HL-60/S4 treated with phorbol 12-myristate 13-acetate at 8.2 ng/mL for 4 days and 3 days (cell line): ENCODE data around the gene GNPDA1.

Source experiments
- in situ Hi-C: fragments of 300-500 bp; cut with MboI; formaldehyde crosslinking; loops from 2 replicates; pipeline ENCODE4 v1.15.0; 2022; ENCODE audit warnings: low sequenced_read_pairs

GNPDA1 gene

DNA sequence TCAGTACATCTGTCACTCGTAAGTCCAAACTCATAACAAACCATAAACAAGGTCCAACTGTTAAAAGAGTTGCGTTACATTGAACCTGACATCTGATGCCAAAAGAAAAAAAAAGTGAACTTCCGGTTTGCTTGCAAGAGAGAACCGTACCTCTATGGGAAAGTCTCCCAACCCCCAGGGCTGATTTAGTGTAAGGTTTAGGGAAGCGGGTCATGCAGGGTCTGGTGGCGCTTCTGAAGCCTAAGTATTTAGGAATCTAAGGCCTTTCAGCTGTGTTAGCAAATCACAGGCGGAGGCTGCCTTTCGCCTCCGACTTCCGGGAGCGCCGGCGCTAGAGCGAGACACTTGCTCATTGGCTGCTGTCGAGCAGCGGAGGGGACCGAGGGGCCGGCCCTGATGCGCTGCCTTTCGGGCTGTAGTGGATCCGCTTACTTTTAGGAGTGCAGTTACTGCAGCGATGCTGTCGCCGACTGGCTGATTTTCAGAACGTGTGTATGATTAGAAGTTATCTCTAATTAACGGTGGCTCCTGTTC lies 12.0 kb upstream of the GNPDA1 start:
- in situ Hi-C loops, result loop anchor here (25.0 kb wide), 1 partner anchor 537 kb away; no protein-coding TSS in a partner anchor

DNA sequence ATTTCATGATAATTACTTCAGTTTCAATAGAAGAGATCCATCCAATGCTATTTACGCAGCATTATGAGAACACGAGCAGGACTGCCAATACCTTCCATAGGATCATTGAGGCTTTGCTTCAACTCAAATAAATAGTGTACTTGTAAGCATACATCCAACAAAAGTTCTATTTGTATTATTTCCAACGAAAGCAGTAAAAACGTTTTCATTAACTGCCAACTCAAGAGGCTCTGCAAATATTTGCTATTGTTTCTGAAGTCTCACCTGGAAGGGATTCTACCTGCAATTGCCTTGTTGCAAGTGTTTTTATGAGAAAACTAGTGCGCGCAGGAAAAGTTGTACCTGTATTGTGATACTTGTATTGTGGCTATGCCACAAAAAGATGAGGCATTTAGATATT lies 11.0 kb upstream of the GNPDA1 start:
- in situ Hi-C loops, result loop anchor here (25.0 kb wide), 1 partner anchor 538 kb away; no protein-coding TSS in a partner anchor

DNA sequence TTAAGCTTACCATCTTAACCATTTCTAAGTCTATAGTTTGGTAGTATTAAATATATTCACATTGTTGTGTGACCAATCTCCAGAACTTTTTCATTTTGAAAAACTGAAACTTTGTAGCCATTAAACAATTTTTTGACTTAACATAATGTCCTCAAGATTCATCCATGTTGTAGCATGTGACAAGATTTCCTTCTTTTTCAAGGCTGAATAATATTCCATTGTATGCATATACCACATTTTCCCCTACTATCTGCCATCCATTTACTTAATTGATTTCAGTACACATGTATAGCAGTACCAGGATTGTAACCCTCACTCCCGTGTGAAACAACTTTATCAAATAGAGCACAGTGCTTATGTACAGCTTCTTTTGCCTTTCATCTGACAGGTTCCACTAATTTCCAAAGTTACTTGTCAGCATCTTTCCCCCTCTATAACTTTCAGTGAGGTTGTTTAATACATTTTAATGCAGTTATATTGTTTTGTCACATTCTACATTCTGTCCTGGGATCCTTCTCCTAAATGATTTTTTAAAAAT lies 7.4 kb upstream of the GNPDA1 start:
- in situ Hi-C loops, result loop anchor here (25.0 kb wide), 1 partner anchor 542 kb away; no protein-coding TSS in a partner anchor

DNA sequence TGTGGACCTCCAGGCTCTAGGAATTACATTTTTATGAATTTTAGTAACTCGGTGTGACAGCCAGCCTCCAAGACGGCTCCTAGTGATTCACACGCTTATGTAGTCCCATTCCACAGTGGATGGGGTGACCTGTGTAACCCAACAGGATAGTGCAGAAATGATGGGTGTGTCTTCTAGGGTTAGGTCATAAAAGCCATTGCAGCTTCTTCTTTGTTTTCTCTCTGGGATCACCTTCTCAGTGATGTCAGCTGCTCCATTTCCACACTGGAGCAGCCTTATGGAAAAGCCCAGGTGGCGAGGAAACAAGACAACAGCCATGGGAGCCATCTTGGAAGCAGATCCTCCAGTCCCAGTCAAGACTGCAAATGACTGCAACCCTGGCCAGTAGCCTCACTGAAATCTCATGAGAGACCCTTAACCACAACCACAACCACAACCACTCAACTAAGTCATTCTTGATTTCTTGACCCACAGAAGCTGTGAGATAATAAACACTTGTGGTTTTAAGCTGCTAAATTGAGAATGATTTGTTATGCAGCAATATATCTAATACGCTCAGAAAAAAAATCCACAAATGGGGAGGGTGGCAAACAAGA lies 5.1 kb upstream of the GNPDA1 start:
- in situ Hi-C loops, result loop anchor here (25.0 kb wide), 1 partner anchor 544 kb away; no protein-coding TSS in a partner anchor

DNA sequence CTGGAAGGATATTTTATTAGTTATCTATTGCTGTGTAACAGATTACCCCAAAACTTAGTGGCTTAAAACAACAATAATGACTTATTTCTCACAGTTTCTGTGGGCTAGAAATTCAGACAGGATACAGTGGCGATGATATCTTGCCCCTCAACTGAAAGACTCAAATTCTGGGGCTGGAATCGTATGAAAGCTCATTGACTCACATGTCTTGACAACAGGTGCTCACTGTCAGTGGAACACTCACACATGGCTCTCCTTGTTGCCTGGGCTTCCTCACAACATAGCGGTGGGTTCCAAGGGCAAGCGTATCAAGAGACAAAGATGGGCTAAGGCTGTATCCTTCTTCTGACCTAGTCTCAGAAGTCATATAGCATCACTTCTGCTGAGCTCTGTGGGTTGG lies 3.7 kb upstream of the GNPDA1 start:
- in situ Hi-C loops, result loop anchor here (25.0 kb wide), 1 partner anchor 546 kb away; no protein-coding TSS in a partner anchor

DNA sequence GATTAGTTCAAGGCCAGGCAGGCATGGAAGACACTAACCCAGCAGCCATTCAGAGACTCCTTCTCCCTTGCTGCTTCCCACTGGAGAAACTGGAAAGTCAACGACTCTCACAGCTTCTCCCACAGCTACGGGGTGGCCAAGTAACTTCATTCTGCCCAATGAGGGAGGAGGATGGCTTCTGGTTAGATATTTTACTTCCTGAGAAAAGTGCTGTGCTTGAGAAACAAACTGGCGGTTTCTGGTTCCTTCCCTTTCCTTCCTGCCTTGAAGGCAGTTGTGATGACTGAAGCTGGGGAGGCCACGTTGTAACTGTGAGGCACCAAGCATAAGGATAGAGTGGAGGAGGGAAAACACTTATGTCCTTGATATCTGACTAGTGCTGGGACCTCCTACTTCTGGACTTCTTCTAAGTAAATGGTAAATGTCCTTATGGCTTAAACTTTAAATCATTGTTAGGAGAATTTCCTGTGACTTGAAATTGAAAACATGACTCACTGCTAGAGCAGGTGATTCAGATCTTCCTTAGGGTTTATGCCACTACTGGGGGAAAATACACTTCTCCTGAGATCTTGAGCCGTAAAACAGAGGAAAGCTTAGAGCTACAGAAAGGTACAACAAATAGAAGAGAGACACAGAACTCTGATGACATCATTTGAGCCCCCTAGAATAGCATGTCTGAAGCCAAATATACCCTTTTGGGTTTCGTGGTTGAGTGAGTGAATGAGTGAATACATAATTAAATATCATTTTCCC lies 3.1 kb upstream of the GNPDA1 start:
- in situ Hi-C loops, result loop anchor here (25.0 kb wide), 1 partner anchor 546 kb away; no protein-coding TSS in a partner anchor

DNA sequence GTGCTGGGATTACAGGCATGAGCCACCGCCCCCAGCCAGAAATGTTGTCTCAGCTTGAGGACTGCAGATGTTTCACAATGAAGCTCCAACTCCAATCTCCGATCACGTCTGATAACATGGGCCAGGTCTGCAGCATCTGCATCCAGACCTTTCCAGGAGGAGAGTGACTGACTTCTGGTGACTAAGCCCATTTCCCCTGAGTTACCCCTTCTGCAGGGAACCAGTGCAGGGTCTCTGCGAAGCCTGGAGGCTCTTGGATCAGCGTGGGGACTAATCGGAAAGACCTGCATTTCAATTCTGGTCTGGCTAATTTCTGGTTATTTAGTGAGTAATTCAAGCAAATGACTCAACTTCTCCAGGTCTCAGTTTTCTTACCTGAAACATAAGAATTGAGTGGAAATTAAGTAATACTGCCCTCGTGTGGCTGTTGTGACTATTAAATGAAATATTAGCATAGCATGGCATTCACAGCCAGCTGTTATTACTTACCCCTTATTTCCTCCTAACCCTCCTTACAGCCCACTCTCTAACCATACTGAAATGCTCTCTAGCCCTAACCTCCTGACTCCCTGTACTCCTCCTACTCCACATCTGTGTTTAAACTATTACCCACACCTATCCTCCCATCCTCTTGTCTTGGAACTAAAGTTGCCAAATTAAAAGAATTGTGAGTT lies 2.2 kb upstream of the GNPDA1 start:
- in situ Hi-C loops, result loop anchor here (25.0 kb wide), 1 partner anchor 547 kb away; no protein-coding TSS in a partner anchor

DNA sequence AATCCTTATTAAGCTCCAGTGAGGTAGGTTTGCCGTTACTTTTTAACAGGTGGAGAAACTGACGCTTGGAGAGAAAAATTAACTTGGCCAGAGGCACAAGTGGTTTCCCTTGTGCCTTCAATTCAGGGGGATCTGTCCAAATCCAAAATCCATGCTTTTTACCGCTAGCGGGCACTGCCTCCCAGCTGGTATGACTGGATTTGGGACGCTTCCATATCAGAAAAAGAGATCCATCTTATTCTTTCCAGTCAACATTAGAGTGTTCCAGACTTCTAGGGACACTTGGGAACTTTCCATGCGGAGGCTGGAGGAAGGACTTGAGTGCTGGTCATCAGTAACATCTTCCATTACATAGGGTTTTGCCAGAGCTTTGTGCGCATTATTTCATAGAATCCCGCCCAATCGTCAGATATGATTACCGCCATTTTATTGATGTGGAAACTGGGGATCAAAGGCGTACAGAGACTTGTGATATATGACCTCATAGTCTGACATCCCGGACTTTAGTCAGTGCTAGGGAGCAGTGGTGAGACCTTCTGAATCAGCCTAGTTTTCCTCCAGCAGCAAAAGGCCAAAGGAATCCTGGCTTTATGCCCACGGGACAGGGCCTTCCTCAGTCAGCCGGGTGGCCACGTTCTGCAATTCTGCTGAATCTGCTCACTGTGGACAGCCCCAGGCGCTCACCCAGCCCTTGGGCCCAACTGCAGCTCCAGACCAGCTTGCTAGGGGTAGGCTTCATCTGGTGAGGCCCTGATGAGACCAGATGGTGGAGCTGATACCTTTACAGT lies 1.1 kb upstream of the GNPDA1 start:
- in situ Hi-C loops, result loop anchor here (25.0 kb wide), 1 partner anchor 548 kb away; no protein-coding TSS in a partner anchor

DNA sequence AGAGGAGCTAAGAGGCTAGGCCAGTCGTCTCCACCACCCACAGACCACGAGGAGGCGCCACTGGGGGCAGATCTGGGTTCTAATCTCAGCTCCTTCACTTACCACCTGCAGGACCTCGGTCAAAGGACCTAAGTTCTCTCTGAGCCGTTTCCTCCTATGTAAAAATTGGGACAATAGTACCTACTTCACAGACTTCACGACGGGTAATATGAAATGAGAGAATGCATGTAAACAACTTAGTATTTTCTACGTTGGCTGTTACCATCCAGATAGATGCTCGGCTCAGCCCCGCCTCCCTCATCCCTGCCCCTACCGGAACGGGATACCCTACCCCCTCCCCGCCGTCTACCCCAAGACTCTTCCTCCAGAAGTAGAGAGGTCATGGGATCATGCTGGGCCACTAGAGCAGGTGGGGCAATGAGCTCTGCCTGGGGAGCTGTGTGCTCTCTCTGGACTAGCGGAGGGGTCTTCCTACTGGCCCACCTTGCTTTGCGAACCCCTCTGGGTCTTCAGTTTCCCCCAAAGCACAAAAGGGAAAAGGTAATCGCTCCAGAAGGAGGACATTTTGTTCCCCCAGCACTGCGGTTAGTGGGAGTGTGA lies 541 bp downstream of the GNPDA1 start:
- in situ Hi-C loops, result loop anchor here (25.0 kb wide), 1 partner anchor 550 kb away; no protein-coding TSS in a partner anchor

DNA sequence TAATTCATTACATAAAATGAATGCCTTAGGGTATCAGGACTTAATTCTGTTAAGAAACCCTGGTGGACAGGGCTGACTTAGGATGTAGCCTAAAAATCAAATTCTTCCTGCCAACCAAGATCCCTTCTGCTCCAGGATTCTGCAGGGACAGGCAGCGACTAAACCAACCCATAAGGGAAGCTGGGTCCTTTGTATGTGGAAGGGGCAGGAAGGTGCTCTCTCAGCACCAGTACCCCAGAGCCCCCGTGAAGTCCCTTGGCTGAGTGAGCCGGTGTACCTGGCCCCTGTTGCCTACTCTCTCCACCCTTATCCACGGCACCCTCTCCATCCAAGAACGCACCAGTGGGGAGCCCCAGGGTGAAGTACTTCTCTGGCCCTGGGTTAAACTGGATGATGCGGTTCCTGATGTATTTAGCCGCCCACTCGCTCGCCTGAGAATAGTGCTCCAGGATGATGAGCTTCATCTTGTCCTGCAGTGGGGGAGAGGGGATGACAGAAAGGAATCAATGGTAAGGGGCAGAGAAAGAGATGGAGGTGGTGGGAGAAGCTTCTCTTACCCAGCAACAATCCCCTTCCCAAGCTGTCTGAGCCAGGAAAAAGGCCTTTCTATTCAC lies 1.1 kb downstream of the GNPDA1 start:
- in situ Hi-C loops, result loop anchor here (25.0 kb wide), 1 partner anchor 551 kb away; no protein-coding TSS in a partner anchor

DNA sequence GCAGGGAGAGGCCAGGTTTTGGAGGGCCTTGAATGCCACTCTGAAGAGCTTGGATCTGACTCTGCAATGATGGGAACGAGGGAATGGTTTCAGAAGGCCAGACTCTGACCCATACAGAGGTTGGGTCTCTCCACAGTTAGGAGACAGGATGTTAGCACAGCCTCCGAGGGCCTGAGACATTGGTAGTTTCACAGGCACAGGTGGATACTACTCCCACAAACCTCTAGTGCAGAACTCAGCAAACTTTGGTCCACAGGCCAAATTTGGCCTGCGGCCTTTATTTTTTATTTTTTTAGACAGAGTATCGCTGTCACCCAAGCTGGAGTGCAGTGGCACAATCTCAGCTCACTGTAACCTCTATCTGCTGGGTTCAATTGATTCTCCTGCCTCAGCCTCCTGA lies 2.9 kb downstream of the GNPDA1 start:
- in situ Hi-C loops, result loop anchor here (10.0 to 25.0 kb wide), 2 partner anchors 125 to 552 kb away; no protein-coding TSS in a partner anchor

DNA sequence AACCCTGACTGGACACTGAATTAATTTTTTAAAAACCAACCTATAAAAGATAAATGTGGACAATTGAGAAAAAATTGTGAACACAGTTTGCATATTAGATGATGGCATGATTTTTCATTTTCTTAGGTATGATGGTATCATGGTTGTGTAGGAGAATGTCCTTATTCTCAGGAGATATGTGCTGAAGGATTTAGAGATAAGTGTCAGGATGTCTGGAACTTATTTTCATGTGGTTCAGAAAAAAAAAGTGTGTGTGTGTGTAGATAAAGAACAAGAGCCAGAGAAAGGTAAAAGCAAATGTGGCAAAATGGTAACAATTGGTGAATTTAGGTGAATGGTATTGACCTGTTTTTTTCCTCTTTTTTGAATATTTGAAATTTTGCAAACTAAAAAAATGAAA lies 4.0 kb downstream of the GNPDA1 start:
- in situ Hi-C loops, result loop anchor here (10.0 to 25.0 kb wide), 2 partner anchors 126 to 553 kb away; no protein-coding TSS in a partner anchor

DNA sequence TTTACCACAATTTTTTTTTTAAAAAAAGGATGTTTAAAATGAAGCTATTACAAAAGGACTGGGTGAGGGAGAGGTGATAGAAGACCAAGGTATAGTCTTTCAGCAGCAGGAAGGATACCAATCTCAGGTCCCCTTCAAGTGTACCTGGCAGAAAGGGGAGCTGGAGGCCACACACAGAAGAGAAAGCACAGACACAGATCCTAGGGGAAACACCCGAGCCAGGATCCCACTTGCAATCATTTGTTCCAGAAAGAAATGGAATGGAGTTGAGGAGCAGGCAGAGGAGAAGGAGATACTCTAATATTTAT lies 5.6 kb downstream of the GNPDA1 start:
- in situ Hi-C loops, result loop anchor here (10.0 to 25.0 kb wide), 2 partner anchors 128 to 555 kb away; no protein-coding TSS in a partner anchor

DNA sequence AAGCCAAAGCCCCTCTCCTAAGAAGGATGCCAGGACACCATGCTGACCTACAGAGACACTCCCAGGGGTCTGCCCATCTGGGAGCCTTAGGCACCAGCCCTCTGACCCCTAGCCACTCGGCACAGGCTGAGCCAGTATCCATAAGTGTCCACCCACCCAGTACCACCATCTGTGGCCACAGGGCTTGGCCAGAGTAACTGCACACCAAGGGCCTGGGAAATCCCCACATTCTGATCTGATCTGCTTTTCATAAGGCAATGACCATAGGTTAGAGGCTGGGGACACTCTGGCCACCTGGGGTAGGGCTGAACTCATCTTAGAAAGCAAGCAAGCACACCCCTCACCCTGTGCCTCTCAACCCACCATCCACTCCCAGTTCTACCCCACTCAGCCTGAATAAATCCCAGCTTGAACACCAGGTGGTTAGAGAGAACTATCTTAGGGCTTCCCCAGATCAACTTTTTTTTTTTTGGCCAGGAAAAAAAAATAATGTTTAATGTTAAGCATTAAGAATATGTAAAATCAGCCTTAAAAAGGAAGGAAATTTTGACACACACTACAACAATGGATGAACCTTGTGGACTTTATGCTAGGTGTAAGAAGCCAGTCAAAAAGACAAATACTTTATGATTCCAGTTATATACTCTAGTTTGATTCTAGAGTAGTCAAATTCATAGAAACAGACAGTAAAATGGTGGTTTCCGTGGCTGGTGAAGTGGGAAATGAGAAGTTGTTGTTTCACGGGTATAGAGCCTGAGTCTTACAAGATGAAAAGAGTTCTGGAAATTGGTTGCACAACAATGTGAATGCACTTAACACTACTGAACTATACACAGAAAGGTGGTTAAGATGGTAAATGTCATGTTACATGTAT lies 6.2 kb downstream of the GNPDA1 start:
- in situ Hi-C loops, result loop anchor here (10.0 to 25.0 kb wide), 2 partner anchors 128 to 556 kb away; no protein-coding TSS in a partner anchor

DNA sequence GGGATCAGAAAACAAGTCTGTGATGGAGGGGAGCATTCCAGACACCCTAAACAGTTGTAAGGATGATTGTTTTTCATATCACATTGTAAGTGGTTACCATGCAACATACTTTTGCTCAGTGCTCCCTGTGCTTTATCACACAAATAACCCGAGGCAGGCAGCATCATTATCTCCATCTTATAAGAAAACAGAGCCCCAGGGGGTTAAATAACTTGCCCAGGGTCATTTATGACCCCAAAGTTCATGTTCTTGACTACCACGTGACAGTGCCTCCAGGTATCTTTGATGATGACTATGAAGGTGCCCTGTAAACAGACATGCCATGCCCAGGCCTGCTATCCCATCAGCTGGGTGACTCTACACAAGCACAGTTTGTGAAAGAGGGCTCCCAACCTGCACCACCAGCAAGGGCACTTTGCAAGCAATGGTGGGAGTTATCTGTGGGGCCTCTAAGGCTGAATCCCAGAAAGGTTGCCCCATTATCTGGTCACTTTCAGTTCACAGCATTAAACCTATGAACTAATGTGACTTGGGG lies 9.5 kb downstream of the GNPDA1 start:
- in situ Hi-C loops, result loop anchor here (10.0 to 25.0 kb wide), 2 partner anchors 131 to 559 kb away; no protein-coding TSS in a partner anchor

DNA sequence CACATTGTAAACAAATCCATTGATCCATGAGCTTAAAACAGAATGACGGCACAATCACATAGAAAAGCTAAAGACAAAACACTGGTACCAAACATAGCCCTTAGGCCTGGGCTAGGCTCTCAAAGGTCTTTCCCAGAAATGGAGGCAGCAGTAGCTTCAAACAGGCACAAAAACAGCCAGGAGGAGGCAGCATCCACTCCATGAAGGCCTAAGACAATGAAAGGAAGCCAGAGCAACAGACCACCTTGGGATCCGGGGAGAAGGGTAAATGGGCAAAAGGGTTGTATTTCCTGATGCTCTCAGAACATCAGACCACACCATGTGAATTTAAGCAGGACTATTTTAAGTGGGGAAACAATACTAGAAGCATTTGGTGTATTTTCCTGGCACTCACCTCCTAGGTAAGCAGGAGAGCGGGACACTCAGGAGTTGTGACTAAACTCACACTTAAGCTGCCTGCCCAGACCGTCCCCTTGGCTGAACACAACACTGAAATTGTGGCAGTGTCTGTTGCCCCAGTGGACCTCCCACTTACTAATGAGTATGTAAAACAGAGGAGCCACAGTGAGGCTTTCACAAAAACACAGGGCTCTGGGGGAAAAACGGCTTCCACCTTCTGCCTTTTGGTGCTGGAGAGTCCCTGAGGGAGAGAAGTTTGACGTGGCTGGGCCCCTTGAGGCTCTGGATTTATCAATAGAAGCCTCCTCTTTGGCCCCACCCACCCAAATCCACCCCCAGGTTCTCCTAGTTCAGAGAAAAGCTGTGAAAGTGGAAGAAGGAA lies 11.9 kb downstream of the GNPDA1 start:
- in situ Hi-C loops, result loop anchor here (10.0 to 25.0 kb wide), 2 partner anchors 134 to 561 kb away; no protein-coding TSS in a partner anchor

DNA sequence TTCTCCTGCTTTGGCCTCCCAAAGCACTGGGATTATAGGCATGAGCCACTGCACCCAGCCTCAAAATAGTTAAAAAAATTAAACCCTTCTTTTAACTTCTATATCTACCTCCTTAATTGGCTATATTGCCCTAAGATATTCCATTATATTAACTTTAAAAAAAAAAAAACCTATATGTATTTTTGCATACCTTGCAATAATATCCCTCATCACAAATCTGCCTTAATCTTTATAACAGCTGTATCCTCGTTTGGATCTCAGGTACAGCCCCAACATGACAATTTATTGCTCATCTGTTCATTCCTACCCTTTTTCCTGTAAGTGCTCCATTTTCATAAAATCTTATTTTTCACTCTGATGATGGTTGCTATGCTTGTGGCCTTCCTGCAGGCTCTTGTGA lies 12.7 kb downstream of the GNPDA1 start:
- in situ Hi-C loops, result loop anchor here (10.0 to 25.0 kb wide), 2 partner anchors 135 to 562 kb away; no protein-coding TSS in a partner anchor
